HCT116 (cell line): ENCODE measurements around the gene ANXA5.

Experiments used
- CEBPB ChIP-seq: IDR thresholded peaks from 2 replicates; pipeline ENCODE4 v1.6.1; 2012; ENCODE audit warnings: low read depth
- EGR1 ChIP-seq: IDR thresholded peaks from 2 replicates; pipeline ENCODE4 v1.6.1; 2012; ENCODE audit warnings: low read depth
- EZH2 ChIP-seq: fragments of 200-600 bp; sonication (generic); IDR thresholded peaks from 2 replicates; pipeline ENCODE4 v1.6.1; 2017; ENCODE audit warnings: antibody characterized with exemption, mixed run types
- JUND ChIP-seq: IDR thresholded peaks from 2 replicates; pipeline ENCODE4 v1.6.1; 2012
- SP1 ChIP-seq: IDR thresholded peaks from 2 replicates; pipeline ENCODE4 v1.6.1; 2012; ENCODE audit warnings: low read depth
- SRF ChIP-seq: IDR thresholded peaks from 2 replicates; pipeline ENCODE4 v1.6.1; 2012; ENCODE audit warnings: low read depth
- ZNF274 ChIP-seq: fragments of 200-500 bp; sonication (Bioruptor generic); IDR thresholded peaks from 2 replicates; pipeline ENCODE4 v1.6.1; 2014; ENCODE audit warnings: mild to moderate bottlenecking, low read depth, low read length, inconsistent platforms
- TF ChIP-seq, protein P1 (sequence below), 3 experiments: fragments of 200-600 bp in 1 of 3; sonication (generic) in 1 of 3; IDR thresholded peaks in 2 of 3; conservative IDR thresholded peaks in 1 of 3; 2 replicates each; pipeline ENCODE4 v1.5.1; 2012 to 2017; ENCODE audit warnings: low read depth in 2 of 3, low read length in 2 of 3, antibody characterized with exemption in 1 of 3, borderline replicate concordance in 1 of 3, control low read depth in 1 of 3, mild to moderate bottlenecking in 1 of 3, mixed read lengths in 1 of 3, mixed run types in 1 of 3, moderate library complexity in 1 of 3; ENCODE audit not compliant: insufficient read depth in 1 of 3
- TF ChIP-seq, protein P2 (sequence below): IDR thresholded peaks from 2 replicates; pipeline ENCODE4 v1.6.1; 2012; ENCODE audit warnings: low read depth

DNA sequence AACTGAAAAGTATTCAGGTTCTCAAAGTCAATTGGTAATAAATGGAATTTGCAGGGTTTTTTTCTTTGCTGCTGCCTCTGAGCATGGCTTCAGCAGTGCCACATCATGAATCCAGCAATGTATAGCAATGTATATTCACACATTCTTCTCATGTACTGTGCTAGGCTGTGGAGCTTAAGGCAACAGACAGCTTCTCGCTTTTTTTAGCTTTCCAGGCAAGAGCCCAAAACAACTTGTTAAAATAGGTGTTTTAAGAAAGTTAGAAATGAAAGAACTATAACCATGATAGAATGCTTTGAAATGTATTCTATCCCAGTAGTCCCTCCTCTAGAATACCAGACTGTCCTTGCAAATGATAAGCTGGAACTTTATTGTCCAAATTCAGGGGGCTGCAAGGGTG, 37.8 kb upstream of the ANXA5 start:
- TF ChIP-seq, protein P1, sequence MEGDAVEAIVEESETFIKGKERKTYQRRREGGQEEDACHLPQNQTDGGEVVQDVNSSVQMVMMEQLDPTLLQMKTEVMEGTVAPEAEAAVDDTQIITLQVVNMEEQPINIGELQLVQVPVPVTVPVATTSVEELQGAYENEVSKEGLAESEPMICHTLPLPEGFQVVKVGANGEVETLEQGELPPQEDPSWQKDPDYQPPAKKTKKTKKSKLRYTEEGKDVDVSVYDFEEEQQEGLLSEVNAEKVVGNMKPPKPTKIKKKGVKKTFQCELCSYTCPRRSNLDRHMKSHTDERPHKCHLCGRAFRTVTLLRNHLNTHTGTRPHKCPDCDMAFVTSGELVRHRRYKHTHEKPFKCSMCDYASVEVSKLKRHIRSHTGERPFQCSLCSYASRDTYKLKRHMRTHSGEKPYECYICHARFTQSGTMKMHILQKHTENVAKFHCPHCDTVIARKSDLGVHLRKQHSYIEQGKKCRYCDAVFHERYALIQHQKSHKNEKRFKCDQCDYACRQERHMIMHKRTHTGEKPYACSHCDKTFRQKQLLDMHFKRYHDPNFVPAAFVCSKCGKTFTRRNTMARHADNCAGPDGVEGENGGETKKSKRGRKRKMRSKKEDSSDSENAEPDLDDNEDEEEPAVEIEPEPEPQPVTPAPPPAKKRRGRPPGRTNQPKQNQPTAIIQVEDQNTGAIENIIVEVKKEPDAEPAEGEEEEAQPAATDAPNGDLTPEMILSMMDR (IDR thresholded peaks at IDR 0.05 in 2 of 3, conservative IDR thresholded peaks at IDR 0.05 in 1 of 3; ENCODE audit: borderline replicate concordance in 1 of 3, insufficient read depth in 1 of 3, low read depth in 2 of 3, low read length in 2 of 3) = no peak
- TF ChIP-seq JUND (no peak), EGR1 (no peak), SP1 (no peak), ZNF274 (no peak), CEBPB (no peak), EZH2 (no peak), SRF (no peak)
- TF ChIP-seq, protein P2, sequence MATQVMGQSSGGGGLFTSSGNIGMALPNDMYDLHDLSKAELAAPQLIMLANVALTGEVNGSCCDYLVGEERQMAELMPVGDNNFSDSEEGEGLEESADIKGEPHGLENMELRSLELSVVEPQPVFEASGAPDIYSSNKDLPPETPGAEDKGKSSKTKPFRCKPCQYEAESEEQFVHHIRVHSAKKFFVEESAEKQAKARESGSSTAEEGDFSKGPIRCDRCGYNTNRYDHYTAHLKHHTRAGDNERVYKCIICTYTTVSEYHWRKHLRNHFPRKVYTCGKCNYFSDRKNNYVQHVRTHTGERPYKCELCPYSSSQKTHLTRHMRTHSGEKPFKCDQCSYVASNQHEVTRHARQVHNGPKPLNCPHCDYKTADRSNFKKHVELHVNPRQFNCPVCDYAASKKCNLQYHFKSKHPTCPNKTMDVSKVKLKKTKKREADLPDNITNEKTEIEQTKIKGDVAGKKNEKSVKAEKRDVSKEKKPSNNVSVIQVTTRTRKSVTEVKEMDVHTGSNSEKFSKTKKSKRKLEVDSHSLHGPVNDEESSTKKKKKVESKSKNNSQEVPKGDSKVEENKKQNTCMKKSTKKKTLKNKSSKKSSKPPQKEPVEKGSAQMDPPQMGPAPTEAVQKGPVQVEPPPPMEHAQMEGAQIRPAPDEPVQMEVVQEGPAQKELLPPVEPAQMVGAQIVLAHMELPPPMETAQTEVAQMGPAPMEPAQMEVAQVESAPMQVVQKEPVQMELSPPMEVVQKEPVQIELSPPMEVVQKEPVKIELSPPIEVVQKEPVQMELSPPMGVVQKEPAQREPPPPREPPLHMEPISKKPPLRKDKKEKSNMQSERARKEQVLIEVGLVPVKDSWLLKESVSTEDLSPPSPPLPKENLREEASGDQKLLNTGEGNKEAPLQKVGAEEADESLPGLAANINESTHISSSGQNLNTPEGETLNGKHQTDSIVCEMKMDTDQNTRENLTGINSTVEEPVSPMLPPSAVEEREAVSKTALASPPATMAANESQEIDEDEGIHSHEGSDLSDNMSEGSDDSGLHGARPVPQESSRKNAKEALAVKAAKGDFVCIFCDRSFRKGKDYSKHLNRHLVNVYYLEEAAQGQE = no peak
